Measurements from ENCODE around the gene ZNF708. TPM values are rescaled to one million over a fixed set of nuclear protein-coding genes. Genes with fewer than 3 reads are reported as not detected.
A peak's percentile ranks its signal among the peaks of the same experiment; 100 is the strongest.
"Not testable (repeated sequence)": the region's sequence is repeated elsewhere in the genome, so short reads cannot be mapped to it uniquely, and the experiment has no call there.

ZNF708 gene
- total and polyA plus RNA-seq, 2 donors from 2014 or later, result 2.1 to 16.5 TPM

- Histone ChIP-seq H3K9me3 (ENCODE audit: control insufficient read depth in 2 of 3, insufficient read depth in 1 of 3, low read length in 3 of 3) (no peaks in the 10 kb centered on the region), H3K27ac (ENCODE audit: low read depth in 2 of 2, low read length in 2 of 2) (no peak overlapping the region), H3K4me3 (ENCODE audit: low read length in 3 of 3) (no peak overlapping the region), H3K4me1 (ENCODE audit: control insufficient read depth in 2 of 3, insufficient read depth in 2 of 3, low read depth in 1 of 3, low read length in 3 of 3) (no peaks in the 10 kb centered on the region), H3K9ac (ENCODE audit: low read length in 3 of 3) (no peak overlapping the region), H3K27me3 (ENCODE audit: control insufficient read depth, insufficient read depth, low read length) (no peaks in the 10 kb centered on the region), H3K36me3 (ENCODE audit: control insufficient read depth in 2 of 3, insufficient read depth in 3 of 3, low read length in 3 of 3) (peaks cover 2 to 8% (median 6%) of the 10 kb centered on the region in 3 donors)
- no peak for TF ChIP-seq CTCF (IDR thresholded peaks at IDR 0.05; ENCODE audit: borderline replicate concordance, extremely low read depth, insufficient read depth)
- FAIRE-seq (no peak), DNase-seq (no peak)
- intact Hi-C loops (cut with DNase I), result no loop called here
These were observed 20.4 kb downstream of the ZNF708 start for GRCh38 chr19:21308773-21309172.

GRCh38 chr19:21306881-21307479, 22.2 kb downstream of the ZNF708 start:
- H3K27me3 ChIP-seq (ENCODE audit: control insufficient read depth, insufficient read depth, low read length); H3K9me3 ChIP-seq (ENCODE audit: control insufficient read depth in 2 of 3, insufficient read depth in 1 of 3, low read length in 3 of 3); DNase-seq; H3K9ac ChIP-seq (ENCODE audit: low read length in 3 of 3); H3K36me3 ChIP-seq (ENCODE audit: control insufficient read depth in 2 of 3, insufficient read depth in 3 of 3, low read length in 3 of 3); H3K4me1 ChIP-seq (ENCODE audit: control insufficient read depth in 2 of 3, insufficient read depth in 2 of 3, low read depth in 1 of 3, low read length in 3 of 3); intact Hi-C loops (cut with DNase I); H3K27ac ChIP-seq (ENCODE audit: low read depth in 2 of 2, low read length in 2 of 2); H3K4me3 ChIP-seq (ENCODE audit: low read length in 3 of 3): not testable (repeated sequence)
- FAIRE-seq, result peak; percentile 99

- H3K27me3 ChIP-seq (ENCODE audit: control insufficient read depth, insufficient read depth, low read length), result not testable (repeated sequence)
- Histone ChIP-seq H3K9me3 (ENCODE audit: control insufficient read depth in 2 of 3, insufficient read depth in 1 of 3, low read length in 3 of 3) (peaks cover 3 to 32% (median 9%) of the 10 kb centered on the region in 3 donors), H3K36me3 (ENCODE audit: control insufficient read depth in 2 of 3, insufficient read depth in 3 of 3, low read length in 3 of 3) (peaks cover 3 to 16% (median 10%) of the 10 kb centered on the region in 3 donors)
These were observed 35.4 kb downstream of the ZNF708 start for GRCh38 chr19:21293768-21294167.

DNA sequence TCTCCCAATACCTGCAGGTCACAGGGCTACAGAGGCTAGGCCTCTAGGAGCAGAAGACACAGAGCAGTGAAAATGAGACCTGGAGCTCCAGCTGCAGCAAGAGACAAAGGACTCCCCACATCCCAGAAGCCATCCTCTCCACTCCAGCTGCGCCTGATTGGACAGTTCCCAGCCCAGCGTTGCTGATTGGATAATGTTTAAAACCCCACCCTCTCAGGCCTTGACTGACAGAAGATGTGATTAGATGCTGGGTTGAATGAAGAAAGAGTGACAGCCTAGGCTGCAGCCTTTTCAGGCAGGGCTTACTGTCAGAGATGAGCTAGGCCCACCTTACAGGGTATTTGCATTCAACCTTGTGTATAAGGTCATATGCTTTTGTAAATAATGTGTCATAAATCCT, 59.4 kb downstream of the ZNF708 start:
- no peak for FAIRE-seq
- Histone ChIP-seq H3K9me3 (ENCODE audit: control insufficient read depth in 2 of 3, insufficient read depth in 1 of 3, low read length in 3 of 3) (peaks cover 0 to 14% (median 0%) of the 10 kb centered on the region in 3 donors), H3K36me3 (ENCODE audit: control insufficient read depth in 2 of 3, insufficient read depth in 3 of 3, low read length in 3 of 3) (no peaks in the 10 kb centered on the region)

More at GRCh38 chr19:21293768-21294167, 35.4 kb downstream of the ZNF708 start:
- intact Hi-C loops (cut with DNase I); H3K4me1 ChIP-seq (ENCODE audit: control insufficient read depth in 2 of 3, insufficient read depth in 2 of 3, low read depth in 1 of 3, low read length in 3 of 3); H3K9ac ChIP-seq (ENCODE audit: low read length in 3 of 3); FAIRE-seq; DNase-seq; H3K4me3 ChIP-seq (ENCODE audit: low read length in 3 of 3); H3K27ac ChIP-seq (ENCODE audit: low read depth in 2 of 2, low read length in 2 of 2): not testable (repeated sequence)

More for the DNA sequence above, 59.4 kb downstream of the ZNF708 start:
- Histone ChIP-seq H3K27ac (ENCODE audit: low read depth in 2 of 2, low read length in 2 of 2) (no peak overlapping the region), H3K27me3 (ENCODE audit: control insufficient read depth, insufficient read depth, low read length) (no peaks in the 10 kb centered on the region), H3K4me3 (ENCODE audit: low read length in 3 of 3) (no peak overlapping the region), H3K9ac (ENCODE audit: low read length in 3 of 3) (no peak overlapping the region), H3K4me1 (ENCODE audit: control insufficient read depth in 2 of 3, insufficient read depth in 2 of 3, low read depth in 1 of 3, low read length in 3 of 3) (no peaks in the 10 kb centered on the region)
- no peak for TF ChIP-seq CTCF (IDR thresholded peaks at IDR 0.05; ENCODE audit: borderline replicate concordance, extremely low read depth, insufficient read depth)
- no peak for DNase-seq
- intact Hi-C loops (cut with DNase I), result no loop called here

All from kidney (tissue), 14 donors.